Type B pancreatic cell (in vitro differentiated cells): ENCODE results near the gene CAPN15. TPM values are rescaled to one million over a fixed set of nuclear protein-coding genes. Genes with fewer than 3 reads are reported as not detected.

ENCODE experiments used
- DNase-seq: peaks from one replicate; pipeline ENCODE4 v3.0.0; 2021; ENCODE audit warnings: mixed read lengths; ENCODE audit not compliant: unreplicated experiment; ENCODE audit errors: extremely low spot score
- H3K27ac Mint-ChIP-seq: 2 replicates; pipeline ENCODE4 v1.8.0; 2021; ENCODE audit warnings: mild to moderate bottlenecking, mixed read lengths
- H3K27me3 Mint-ChIP-seq: 2 replicates; pipeline ENCODE4 v1.8.0; 2021; ENCODE audit warnings: mixed read lengths
- H3K36me3 Mint-ChIP-seq: 2 replicates; pipeline ENCODE4 v1.8.0; 2021; ENCODE audit warnings: mixed read lengths
- H3K4me1 Mint-ChIP-seq: one replicate; pipeline ENCODE4 v1.8.0; 2021; ENCODE audit warnings: mixed read lengths; ENCODE audit not compliant: unreplicated experiment
- H3K4me3 Mint-ChIP-seq: 2 replicates; pipeline ENCODE4 v1.8.0; 2021; ENCODE audit warnings: mild to moderate bottlenecking, mixed read lengths
- H3K9me3 Mint-ChIP-seq: 2 replicates; pipeline ENCODE4 v1.8.0; 2021; ENCODE audit warnings: mixed read lengths
- total RNA-seq: library from RNA; stranded (reverse); gene quantifications from 2 replicates; pipeline ENCODE4 v1.2.1, GENCODE V29; 2021; ENCODE audit warnings: low replicate concordance
- TF ChIP-seq, protein P1 (sequence below): fragments of 200-600 bp; sonication (generic); conservative IDR thresholded peaks from 2 replicates; pipeline ENCODE4 v1.5.0; 2021; ENCODE audit warnings: antibody characterized with exemption, mild to moderate bottlenecking

The CAPN15 gene
- total RNA-seq, 1 donor from 2014 or later, result 52.3 TPM

GRCh38 chr16:551210-551609, 23.7 kb downstream of the CAPN15 start:
- H3K4me3 Mint-ChIP-seq, result no peak overlapping the region
- DNase-seq, result no peak
- H3K9me3 Mint-ChIP-seq, result no peaks in the 10 kb centered on the region
- TF ChIP-seq, protein P1, sequence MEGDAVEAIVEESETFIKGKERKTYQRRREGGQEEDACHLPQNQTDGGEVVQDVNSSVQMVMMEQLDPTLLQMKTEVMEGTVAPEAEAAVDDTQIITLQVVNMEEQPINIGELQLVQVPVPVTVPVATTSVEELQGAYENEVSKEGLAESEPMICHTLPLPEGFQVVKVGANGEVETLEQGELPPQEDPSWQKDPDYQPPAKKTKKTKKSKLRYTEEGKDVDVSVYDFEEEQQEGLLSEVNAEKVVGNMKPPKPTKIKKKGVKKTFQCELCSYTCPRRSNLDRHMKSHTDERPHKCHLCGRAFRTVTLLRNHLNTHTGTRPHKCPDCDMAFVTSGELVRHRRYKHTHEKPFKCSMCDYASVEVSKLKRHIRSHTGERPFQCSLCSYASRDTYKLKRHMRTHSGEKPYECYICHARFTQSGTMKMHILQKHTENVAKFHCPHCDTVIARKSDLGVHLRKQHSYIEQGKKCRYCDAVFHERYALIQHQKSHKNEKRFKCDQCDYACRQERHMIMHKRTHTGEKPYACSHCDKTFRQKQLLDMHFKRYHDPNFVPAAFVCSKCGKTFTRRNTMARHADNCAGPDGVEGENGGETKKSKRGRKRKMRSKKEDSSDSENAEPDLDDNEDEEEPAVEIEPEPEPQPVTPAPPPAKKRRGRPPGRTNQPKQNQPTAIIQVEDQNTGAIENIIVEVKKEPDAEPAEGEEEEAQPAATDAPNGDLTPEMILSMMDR, result no peak
- H3K27ac Mint-ChIP-seq, result no peak overlapping the region
- H3K27me3 Mint-ChIP-seq, result no peaks in the 10 kb centered on the region
- peaks cover 3% of the 10 kb centered on the region for H3K4me1 Mint-ChIP-seq
- H3K36me3 Mint-ChIP-seq, result no peaks in the 10 kb centered on the region

GRCh38 chr16:552171-552570, 24.7 kb downstream of the CAPN15 start:
- H3K9me3 Mint-ChIP-seq, result no peaks in the 10 kb centered on the region
- no peaks in the 10 kb centered on the region for H3K27me3 Mint-ChIP-seq
- H3K27ac Mint-ChIP-seq, result no peak overlapping the region
- H3K36me3 Mint-ChIP-seq, result no peaks in the 10 kb centered on the region
- H3K4me1 Mint-ChIP-seq, result peaks cover 3% of the 10 kb centered on the region
- TF ChIP-seq, protein P1, result no peak
- DNase-seq, result no peak
- no peak overlapping the region for H3K4me3 Mint-ChIP-seq

GRCh38 chr16:553601-554296, 26.2 kb downstream of the CAPN15 start:
- peaks cover 3% of the 10 kb centered on the region for H3K4me1 Mint-ChIP-seq
- no peak overlapping the region for H3K4me3 Mint-ChIP-seq
- no peak for DNase-seq
- H3K9me3 Mint-ChIP-seq, result no peaks in the 10 kb centered on the region
- no peak overlapping the region for H3K27ac Mint-ChIP-seq
- no peaks in the 10 kb centered on the region for H3K36me3 Mint-ChIP-seq
- TF ChIP-seq, protein P1, result no peak
- H3K27me3 Mint-ChIP-seq, result peaks cover 5% of the 10 kb centered on the region

- H3K4me1 Mint-ChIP-seq, result peaks cover 3% of the 10 kb centered on the region
- no peak overlapping the region for H3K4me3 Mint-ChIP-seq
- no peaks in the 10 kb centered on the region for H3K36me3 Mint-ChIP-seq
- TF ChIP-seq, protein P1, result no peak
- H3K27ac Mint-ChIP-seq, result no peak overlapping the region
- no peak for DNase-seq
- peaks cover 6% of the 10 kb centered on the region for H3K27me3 Mint-ChIP-seq
- H3K9me3 Mint-ChIP-seq, result no peaks in the 10 kb centered on the region
Measured at GRCh38 chr16:554297-554621, 26.7 kb downstream of the CAPN15 start.

- no peak for DNase-seq
- Mint-ChIP-seq H3K9me3 (no peaks in the 10 kb centered on the region), H3K36me3 (no peaks in the 10 kb centered on the region), H3K4me1 (peaks cover 3% of the 10 kb centered on the region), H3K4me3 (no peak overlapping the region), H3K27ac (no peak overlapping the region), H3K27me3 (peaks cover 9% of the 10 kb centered on the region)
- TF ChIP-seq, protein P1, result no peak
Measured at GRCh38 chr16:554640-555365, 27.3 kb downstream of the CAPN15 start.
